GM18508 (cell line): ENCODE data around the gene KATNA1.
A peak's percentile ranks its signal among the peaks of the same experiment; 100 is the strongest.

Experiments
- ATAC-seq: cut with Tn5 transposase; IDR thresholded peaks from one replicate; pipeline ENCODE4 v1.9.1; 2021; ENCODE audit warnings: moderate number of reproducible peaks; ENCODE audit not compliant: insufficient read depth, unreplicated experiment

KATNA1 gene

GRCh38 chr6:149615805-149616204 lies 32.7 kb downstream of the KATNA1 start:
- no peak for ATAC-seq

- no peak for ATAC-seq
Observed at GRCh38 chr6:149614337-149614736, 34.2 kb downstream of the KATNA1 start.

- ATAC-seq, result no peak
Observed at GRCh38 chr6:149608381-149608982, 40.0 kb downstream of the KATNA1 start.

- no peak for ATAC-seq
Observed at GRCh38 chr6:149600508-149600907, 48.0 kb downstream of the KATNA1 start.

- ATAC-seq, result no peak
Observed at GRCh38 chr6:149593408-149593807, 55.1 kb downstream of the KATNA1 start.

- ATAC-seq, result no peak
Observed at GRCh38 chr6:149592983-149593382, 55.5 kb downstream of the KATNA1 start.

- ATAC-seq, result no peak
Observed at GRCh38 chr6:149586149-149586548, 62.4 kb downstream of the KATNA1 start.

- no peak for ATAC-seq
Observed at GRCh38 chr6:149581349-149581748, 67.2 kb downstream of the KATNA1 start.

GRCh38 chr6:149580880-149581279 lies 67.6 kb downstream of the KATNA1 start:
- no peak for ATAC-seq

- no peak for ATAC-seq
Observed at GRCh38 chr6:149567945-149568585, 80.4 kb downstream of the KATNA1 start.

- no peak for ATAC-seq
Observed at GRCh38 chr6:149567194-149567586, 81.3 kb downstream of the KATNA1 start.

- ATAC-seq, result peak; percentile 3
Observed at GRCh38 chr6:149566410-149567193, 81.9 kb downstream of the KATNA1 start.

- ATAC-seq, result peak; percentile 63
Observed at GRCh38 chr6:149565527-149566409, 82.7 kb downstream of the KATNA1 start, which contains the start of gene GINM1. GINM1 (plus strand) TSS chr6:149566375; CDS start chr6:149566415, 40 bp downstream.

GRCh38 chr6:149563928-149564325 lies 84.6 kb downstream of the KATNA1 start:
- no peak for ATAC-seq

GRCh38 chr6:149563203-149563927 lies 85.1 kb downstream of the KATNA1 start:
- ATAC-seq, result no peak

GRCh38 chr6:149560736-149561135 lies 87.8 kb downstream of the KATNA1 start:
- ATAC-seq, result no peak

- no peak for ATAC-seq
Observed at GRCh38 chr6:149559389-149559788, 89.1 kb downstream of the KATNA1 start.

- no peak for ATAC-seq
Observed at GRCh38 chr6:149558029-149558428, 90.5 kb downstream of the KATNA1 start.

- ATAC-seq, result no peak
Observed at GRCh38 chr6:149551920-149552319, 96.6 kb downstream of the KATNA1 start.
